ENCODE results near the gene PTPN22.

The PTPN22 gene

DNA sequence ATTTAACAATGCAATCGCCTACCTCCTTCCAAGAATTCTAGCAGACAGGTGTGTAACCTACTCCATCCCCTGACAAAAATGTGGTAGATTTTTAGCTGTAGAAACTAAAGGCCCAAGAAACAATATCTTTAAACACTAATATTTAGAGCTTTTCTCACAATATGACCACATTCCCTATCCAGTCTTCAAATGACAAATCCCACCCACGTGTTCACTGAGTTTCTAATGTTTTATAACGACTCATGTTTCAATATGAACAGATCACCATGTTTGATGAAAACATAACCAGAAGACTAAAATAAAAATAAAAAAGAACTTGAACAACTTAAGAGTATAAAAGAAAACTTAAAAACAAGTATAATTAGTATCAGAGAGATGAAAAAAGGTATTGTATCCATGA is 83.8 kb downstream of the PTPN22 start:
- TF ChIP-seq, protein P1, sequence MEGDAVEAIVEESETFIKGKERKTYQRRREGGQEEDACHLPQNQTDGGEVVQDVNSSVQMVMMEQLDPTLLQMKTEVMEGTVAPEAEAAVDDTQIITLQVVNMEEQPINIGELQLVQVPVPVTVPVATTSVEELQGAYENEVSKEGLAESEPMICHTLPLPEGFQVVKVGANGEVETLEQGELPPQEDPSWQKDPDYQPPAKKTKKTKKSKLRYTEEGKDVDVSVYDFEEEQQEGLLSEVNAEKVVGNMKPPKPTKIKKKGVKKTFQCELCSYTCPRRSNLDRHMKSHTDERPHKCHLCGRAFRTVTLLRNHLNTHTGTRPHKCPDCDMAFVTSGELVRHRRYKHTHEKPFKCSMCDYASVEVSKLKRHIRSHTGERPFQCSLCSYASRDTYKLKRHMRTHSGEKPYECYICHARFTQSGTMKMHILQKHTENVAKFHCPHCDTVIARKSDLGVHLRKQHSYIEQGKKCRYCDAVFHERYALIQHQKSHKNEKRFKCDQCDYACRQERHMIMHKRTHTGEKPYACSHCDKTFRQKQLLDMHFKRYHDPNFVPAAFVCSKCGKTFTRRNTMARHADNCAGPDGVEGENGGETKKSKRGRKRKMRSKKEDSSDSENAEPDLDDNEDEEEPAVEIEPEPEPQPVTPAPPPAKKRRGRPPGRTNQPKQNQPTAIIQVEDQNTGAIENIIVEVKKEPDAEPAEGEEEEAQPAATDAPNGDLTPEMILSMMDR (IDR thresholded peaks at IDR 0.05; ENCODE audit: insufficient read depth, missing control alignments): no peak
- FAIRE-seq (no peak), DNase-seq (ENCODE audit: insufficient read length, low spot score) (no peak)

DNA sequence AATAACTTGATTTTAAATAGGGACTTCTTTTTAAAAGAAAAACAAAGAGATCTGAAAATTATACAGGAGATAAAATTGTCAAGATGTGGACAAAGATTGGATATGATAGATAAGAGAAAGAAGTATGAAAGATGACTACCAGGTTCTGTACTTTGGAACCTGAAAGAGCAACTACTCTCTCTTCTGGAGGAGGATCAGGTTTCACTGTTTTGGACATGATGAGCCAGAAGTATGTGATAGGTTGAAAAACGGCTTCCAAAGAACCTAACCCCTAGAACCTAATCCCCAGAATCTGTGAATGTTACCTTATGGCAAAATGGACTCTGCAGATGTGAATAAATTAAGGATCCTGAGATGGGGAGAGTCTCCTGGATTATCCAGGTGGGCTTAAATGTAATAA is 85.4 kb downstream of the PTPN22 start:
- TF ChIP-seq, protein P1 (IDR thresholded peaks at IDR 0.05; ENCODE audit: insufficient read depth, missing control alignments): no peak
- FAIRE-seq (no peak), DNase-seq (ENCODE audit: insufficient read length, low spot score) (no peak)

DNA sequence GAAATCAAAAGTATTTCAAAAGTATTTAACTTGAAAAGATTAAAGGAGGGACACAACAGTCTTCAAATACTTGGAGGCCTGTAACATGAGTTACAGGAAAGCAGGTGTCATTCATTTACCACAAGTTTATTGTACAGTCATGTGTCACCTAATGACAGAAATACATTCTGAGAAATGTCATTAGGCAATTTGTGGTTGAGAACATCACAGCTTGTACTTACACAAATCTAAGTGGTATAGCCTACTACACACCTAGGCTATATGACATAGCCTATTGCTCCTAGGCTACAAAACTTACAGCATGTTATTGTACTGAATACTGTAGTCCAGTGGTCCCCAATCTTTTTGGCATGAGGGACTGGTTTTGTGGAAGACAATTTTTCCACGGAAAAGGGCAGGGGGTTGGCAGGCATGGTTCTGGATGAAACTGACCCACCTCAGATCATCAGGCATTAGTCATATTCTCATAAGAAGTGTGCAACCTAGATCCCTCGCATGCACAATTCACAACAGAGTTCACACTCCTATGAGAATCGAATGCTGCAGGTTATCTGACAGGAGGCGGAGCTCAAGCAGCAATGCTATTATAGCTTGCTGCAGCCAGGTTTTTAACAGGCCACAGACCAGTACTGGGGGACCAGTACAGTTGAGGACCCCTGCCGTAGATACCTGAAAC is 87.3 kb downstream of the PTPN22 start:
- DNase-seq (ENCODE audit: insufficient read length, low spot score) (no peak), FAIRE-seq (no peak)
- TF ChIP-seq, protein P1 (IDR thresholded peaks at IDR 0.05; ENCODE audit: insufficient read depth, missing control alignments): no peak

DNA sequence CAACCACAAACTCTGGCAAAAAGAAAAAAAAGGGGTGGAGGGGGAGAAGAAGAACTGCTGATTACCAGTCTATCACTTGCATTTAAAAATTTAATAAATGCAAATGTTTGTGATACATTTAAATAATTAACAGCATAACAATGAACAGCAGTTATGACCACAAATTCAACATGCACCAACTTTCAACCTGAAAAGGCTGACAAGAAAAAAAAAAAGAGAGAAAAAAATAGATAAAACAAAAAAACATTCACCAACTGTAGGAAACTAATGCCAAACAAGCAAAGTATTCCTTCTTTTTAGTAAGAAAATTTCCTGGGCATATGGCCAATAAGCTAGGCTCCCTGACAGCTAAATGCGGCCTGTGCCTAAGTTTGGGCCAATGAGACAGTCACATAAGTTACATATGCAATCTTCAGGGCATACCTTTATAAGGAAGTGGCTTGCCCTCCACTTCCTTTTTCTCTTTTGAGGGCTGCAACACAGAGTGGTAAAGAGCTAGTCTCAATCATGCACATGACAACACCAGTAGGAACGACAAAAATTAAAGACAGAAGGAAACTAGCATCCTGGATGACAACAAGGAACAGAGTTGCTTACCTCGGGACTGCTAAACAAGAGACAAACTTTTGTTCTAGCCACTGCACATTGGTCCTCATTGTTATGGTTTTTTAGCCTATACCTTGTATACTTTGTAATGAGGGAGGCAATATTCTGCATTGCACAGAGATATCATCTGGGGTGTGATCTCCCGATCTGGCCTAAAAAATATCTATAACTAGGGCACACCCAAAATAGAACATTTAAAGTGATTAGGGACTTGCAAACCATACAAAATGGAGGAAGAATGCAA is 88.0 kb downstream of the PTPN22 start:
- TF ChIP-seq, protein P1 (IDR thresholded peaks at IDR 0.05; ENCODE audit: insufficient read depth, missing control alignments): no peak
- DNase-seq (ENCODE audit: insufficient read length, low spot score): no peak
- no peak for FAIRE-seq

DNA sequence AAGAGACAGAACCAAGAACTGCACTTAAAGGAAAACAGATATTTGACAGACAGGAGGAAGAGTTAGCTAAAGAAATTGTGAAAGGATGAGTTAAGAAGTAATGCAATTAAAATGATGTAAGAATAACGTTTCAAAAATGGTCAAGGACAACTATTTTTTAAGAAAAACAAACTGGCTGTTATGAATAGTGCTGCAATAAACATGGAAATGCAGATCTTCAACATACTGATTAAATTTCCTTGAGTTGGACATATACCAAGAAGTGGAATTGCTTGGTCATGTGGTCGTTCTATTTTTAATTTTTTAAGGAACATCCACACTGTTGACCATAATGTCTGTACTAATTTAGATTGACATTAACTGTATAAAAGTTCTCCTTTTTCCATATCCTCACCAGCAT is 89.1 kb downstream of the PTPN22 start:
- TF ChIP-seq, protein P1 (IDR thresholded peaks at IDR 0.05; ENCODE audit: insufficient read depth, missing control alignments): no peak
- FAIRE-seq: no peak
- no peak for DNase-seq (ENCODE audit: insufficient read length, low spot score)

DNA sequence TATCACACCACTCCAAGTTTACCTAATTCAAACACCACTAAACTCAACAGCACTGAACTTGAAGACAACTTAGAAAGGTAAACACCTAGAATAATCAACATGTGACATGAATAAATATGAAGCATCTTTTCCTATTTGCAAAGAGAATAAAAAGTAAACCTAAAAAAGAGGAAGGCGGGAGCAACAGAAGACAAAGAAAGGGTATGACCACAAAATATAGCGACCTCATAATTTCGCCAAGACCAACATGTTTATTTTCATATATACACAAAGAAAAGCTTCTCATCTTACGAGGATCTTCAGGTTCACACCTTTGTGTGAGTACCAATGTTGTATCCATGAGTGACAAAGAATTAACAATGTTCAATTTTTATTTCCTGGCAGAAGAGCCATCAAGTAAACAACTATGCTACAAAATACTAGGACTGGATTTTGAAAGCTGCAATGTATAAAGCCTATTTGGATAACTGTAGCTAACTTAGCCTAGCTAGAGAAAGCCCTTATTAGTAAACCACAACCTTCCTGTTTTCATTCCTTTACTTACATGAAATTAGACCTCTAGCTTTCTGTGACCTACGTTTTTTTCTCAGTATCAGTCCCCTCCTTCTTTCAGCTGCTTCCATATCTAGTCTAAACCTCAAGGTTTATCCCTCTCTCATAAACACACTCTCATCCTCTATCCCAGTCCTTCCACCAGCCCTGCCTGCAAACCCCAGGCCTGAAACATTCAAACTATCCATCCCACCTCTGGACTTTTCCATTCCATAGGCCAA is 91.0 kb downstream of the PTPN22 start:
- TF ChIP-seq, protein P1 (IDR thresholded peaks at IDR 0.05; ENCODE audit: insufficient read depth, missing control alignments): no peak
- FAIRE-seq (no peak), DNase-seq (ENCODE audit: insufficient read length, low spot score) (no peak)
